Measurements from ENCODE around the gene GLP2R.

GLP2R gene

GRCh38 chr17:9854255-9854654 lies 28.5 kb downstream of the GLP2R start:
- Histone ChIP-seq H3K4me1 (ENCODE audit: control insufficient read depth, insufficient read depth, low read length) (no peaks in the 10 kb centered on the region), H3K36me3 (ENCODE audit: control insufficient read depth in 2 of 2, insufficient read depth in 1 of 2, low read length in 2 of 2) (no peaks in the 10 kb centered on the region), H3K27ac (ENCODE audit: extremely low read depth, low read depth, low read length) (no peak overlapping the region), H3K4me3 (ENCODE audit: low read depth, low read length) (no peak overlapping the region), H3K9me3 (ENCODE audit: control insufficient read depth, insufficient read depth, low read depth, low read length) (no peaks in the 10 kb centered on the region; the same call in 1 of the 2 replicates)
- TF ChIP-seq ZNF394 (tag by site-specific recombination; IDR thresholded peaks at IDR 0.05; ENCODE audit: borderline replicate concordance): no peak
- TF ChIP-seq ZBTB6 (tag by site-specific recombination; IDR thresholded peaks at IDR 0.05): no peak
- TF ChIP-seq ZXDB (tag by site-specific recombination; IDR thresholded peaks at IDR 0.05): no peak
- no peak for TF ChIP-seq ELK4 (IDR thresholded peaks at IDR 0.05; ENCODE audit: borderline replicate concordance, low read depth, low read length)
- TF ChIP-seq ZBTB44 (tag by site-specific recombination; IDR thresholded peaks at IDR 0.05): no peak
- no peak for TF ChIP-seq SALL2 (tag by site-specific recombination; IDR thresholded peaks at IDR 0.05; ENCODE audit: borderline replicate concordance)
- TF ChIP-seq ZBTB7A (tag by site-specific recombination; IDR thresholded peaks at IDR 0.05; ENCODE audit: low read depth): no peak
- no peak for TF ChIP-seq KLF16 (tag by site-specific recombination; IDR thresholded peaks at IDR 0.05)
- TF ChIP-seq GLIS1 (tag by site-specific recombination; IDR thresholded peaks at IDR 0.05): no peak
- no peak for TF ChIP-seq AEBP2 (tag by site-specific recombination; IDR thresholded peaks at IDR 0.05; ENCODE audit: borderline replicate concordance)
- no peak for TF ChIP-seq ZNF391 (tag by site-specific recombination; IDR thresholded peaks at IDR 0.05; ENCODE audit: borderline replicate concordance, low read depth)
- TF ChIP-seq ZNF677 (tag by site-specific recombination; IDR thresholded peaks at IDR 0.05): no peak
- no peak for TF ChIP-seq ZNF248 (tag by site-specific recombination; IDR thresholded peaks at IDR 0.05)
- no peak for TF ChIP-seq ZNF24 (tag by site-specific recombination; IDR thresholded peaks at IDR 0.05)
- no peak for TF ChIP-seq HOXC10 (CRISPR knock-in tag; IDR thresholded peaks at IDR 0.05)
- no peak for TF ChIP-seq ZNF26 (tag by site-specific recombination; IDR thresholded peaks at IDR 0.05)
- ChIA-PET POLR2A (no interaction called here), CTCF (interaction anchor here (0.6 kb wide), 1 partner anchor 14 kb away, joined by 5 read pairs; no protein-coding TSS in a partner anchor)

- POLR2A ChIA-PET: interaction anchor here (0.5 kb wide), 1 partner anchor 284 kb away, joined by 3 read pairs; no protein-coding TSS in a partner anchor
- Histone ChIP-seq H3K9me3 (ENCODE audit: control insufficient read depth, insufficient read depth, low read depth, low read length) (no peaks in the 10 kb centered on the region; the same call in 1 of the 2 replicates), H3K36me3 (ENCODE audit: control insufficient read depth in 2 of 2, insufficient read depth in 1 of 2, low read length in 2 of 2) (no peaks in the 10 kb centered on the region), H3K4me1 (ENCODE audit: control insufficient read depth, insufficient read depth, low read length) (no peaks in the 10 kb centered on the region), H3K27ac (ENCODE audit: extremely low read depth, low read depth, low read length) (no peak overlapping the region), H3K4me3 (ENCODE audit: low read depth, low read length) (no peak overlapping the region)
- CTCF ChIA-PET: interaction anchor here (0.6 to 2.5 kb wide), 4 partner anchors 17 to 45 kb away, joined by 3 to 7 read pairs (median 4); no protein-coding TSS in a partner anchor
- TF ChIP-seq HOXD13 (CRISPR knock-in tag; IDR thresholded peaks at IDR 0.05; ENCODE audit: borderline replicate concordance): no peak
- TF ChIP-seq REPIN1 (tag by site-specific recombination; IDR thresholded peaks at IDR 0.05; ENCODE audit: low read depth): no peak
- no peak for TF ChIP-seq ZNF214 (tag by site-specific recombination; IDR thresholded peaks at IDR 0.05; ENCODE audit: borderline replicate concordance)
- TF ChIP-seq OVOL3 (tag by site-specific recombination; IDR thresholded peaks at IDR 0.05): no peak
- TF ChIP-seq HIC1 (tag by site-specific recombination; IDR thresholded peaks at IDR 0.05): no peak
- no peak for TF ChIP-seq ZNF114 (tag by site-specific recombination; IDR thresholded peaks at IDR 0.05)
- TF ChIP-seq ZBTB44 (tag by site-specific recombination; IDR thresholded peaks at IDR 0.05): no peak
- no peak for TF ChIP-seq ZBTB48 (tag by site-specific recombination; IDR thresholded peaks at IDR 0.05)
These were observed 29.3 kb downstream of the GLP2R start for GRCh38 chr17:9855036-9855435.
